Gastrocnemius medialis (tissue), 4 donors: ENCODE measurements around the gene RFX7. TPM values are rescaled to one million over a fixed set of nuclear protein-coding genes. Genes with fewer than 3 reads are reported as not detected.

ENCODE experiments used
- ATAC-seq, 2 donors: fragments of 150-250 bp; one replicate each; pipeline ENCODE4 v1.9.1; 2016
- DNase-seq, 2 donors: peaks; one replicate each; pipeline ENCODE4 v3.0.0-alpha.2; 2019
- H3K27ac ChIP-seq, 4 donors: fragments of 200-600 bp; sonication (generic); 1 replicate in 1 of 4; 2 replicates in 3 of 4; pipeline ENCODE4 v1.5.1; 2016 to 2018; ENCODE audit warnings: mild to moderate bottlenecking in 2 of 4, moderate library complexity in 1 of 4
- H3K27me3 ChIP-seq, 3 donors: fragments of 200-600 bp; sonication (generic) in 2 of 3; 1 replicate in 1 of 3; 2 replicates in 2 of 3; pipeline versions ENCODE4 v1.5.1 to v1.6.0; 2016 to 2019; ENCODE audit warnings: mild to moderate bottlenecking in 1 of 3, moderate library complexity in 1 of 3
- H3K36me3 ChIP-seq, 2 donors: fragments of 200-600 bp; sonication (generic) in 1 of 2; one replicate each; pipeline ENCODE4 v1.5.1; 2017 to 2018
- H3K4me1 ChIP-seq, 2 donors: fragments of 200-600 bp; sonication (generic) in 1 of 2; one replicate each; pipeline ENCODE4 v1.5.1; 2016 to 2017; ENCODE audit warnings: mild to moderate bottlenecking in 2 of 2
- H3K4me3 ChIP-seq, 4 donors: fragments of 200-600 bp; sonication (generic) in 3 of 4; 1 replicate in 1 of 4; 2 replicates in 3 of 4; pipeline ENCODE4 v1.5.1; 2016 to 2019; ENCODE audit warnings: mild to moderate bottlenecking in 2 of 4
- H3K9me3 ChIP-seq, 3 donors: fragments of 200-600 bp; sonication (generic) in 2 of 3; 1 replicate in 1 of 3; 2 replicates in 2 of 3; pipeline ENCODE4 v1.5.1; 2016 to 2019
- POLR2A ChIP-seq, 2 donors: fragments of 450-650 bp; IDR thresholded peaks; one replicate each; pipeline ENCODE4 v1.6.1; 2017; ENCODE audit warnings: antibody characterized with exemption in 2 of 2, mild to moderate bottlenecking in 2 of 2, moderate library complexity in 2 of 2
- in situ Hi-C, 4 donors: fragments of 200-750 bp; cut with MboI; loops; one replicate each; pipeline versions ENCODE4 v1.15.0 to v1.8.0; 2017; ENCODE audit warnings: low sequenced_read_pairs in 4 of 4
- intact Hi-C: fragments of 100-400 bp; cut with DNase I; formaldehyde crosslinking; loops from one replicate; pipeline ENCODE4 v1.15.1; 2023; ENCODE audit warnings: low total_unique reads
- total RNA-seq, 4 donors: library from RNA; depleted of rRNA; stranded (reverse); fragments of >200 nt; gene quantifications; one replicate each; pipeline versions ENCODE4 v1.1.0 to v1.2.3, GENCODE V29; 2016
- TF ChIP-seq, protein P1 (sequence below), 5 experiments: fragments of 450-650 bp in 3 of 5; fragments of 200-600 bp in 2 of 5; sonication (generic) in 2 of 5; IDR thresholded peaks in 4 of 5; conservative IDR thresholded peaks in 1 of 5; 1 replicate in 4 of 5; 2 replicates in 1 of 5; pipeline ENCODE4 v1.5.1; 2016 to 2019; ENCODE audit warnings: antibody characterized with exemption in 5 of 5, mild to moderate bottlenecking in 3 of 5, moderate library complexity in 3 of 5

RFX7 gene
- total RNA-seq, 4 donors from 2014 or later, result 9.6 to 11.7 (median 10.7) TPM

DNA sequence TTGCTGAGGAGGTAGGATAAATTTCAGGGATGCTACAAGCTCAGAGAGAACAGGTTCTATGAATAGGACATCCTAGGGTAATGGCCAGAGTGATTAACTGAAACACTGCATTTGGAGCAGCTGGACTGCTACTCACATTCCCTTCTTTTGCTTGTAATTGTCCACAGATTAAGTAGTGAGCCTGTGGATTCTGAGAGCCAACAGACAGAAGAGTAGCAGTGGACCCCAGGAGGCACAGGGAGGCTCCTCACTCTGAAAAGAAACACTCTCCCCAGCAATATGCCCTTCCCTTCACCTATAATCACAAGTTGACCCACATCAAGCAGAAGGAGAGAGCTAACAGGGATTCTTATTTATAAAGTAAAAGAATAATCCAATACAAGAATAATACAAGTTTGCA lies 10.6 kb upstream of the RFX7 start:
- Histone ChIP-seq H3K27ac (no peak overlapping the region), H3K4me1 (peaks cover 3 to 7% of the 10 kb centered on the region in 2 donors), H3K9me3 (peaks cover 0 to 6% (median 0%) of the 10 kb centered on the region in 3 donors), H3K36me3 (no peaks in the 10 kb centered on the region), H3K4me3 (no peak overlapping the region), H3K27me3 (no peaks in the 10 kb centered on the region)
- in situ Hi-C loops (no loop called here), intact Hi-C loops (no loop called here)
- no peak for TF ChIP-seq POLR2A (IDR thresholded peaks at IDR 0.05)
- TF ChIP-seq, protein P1, sequence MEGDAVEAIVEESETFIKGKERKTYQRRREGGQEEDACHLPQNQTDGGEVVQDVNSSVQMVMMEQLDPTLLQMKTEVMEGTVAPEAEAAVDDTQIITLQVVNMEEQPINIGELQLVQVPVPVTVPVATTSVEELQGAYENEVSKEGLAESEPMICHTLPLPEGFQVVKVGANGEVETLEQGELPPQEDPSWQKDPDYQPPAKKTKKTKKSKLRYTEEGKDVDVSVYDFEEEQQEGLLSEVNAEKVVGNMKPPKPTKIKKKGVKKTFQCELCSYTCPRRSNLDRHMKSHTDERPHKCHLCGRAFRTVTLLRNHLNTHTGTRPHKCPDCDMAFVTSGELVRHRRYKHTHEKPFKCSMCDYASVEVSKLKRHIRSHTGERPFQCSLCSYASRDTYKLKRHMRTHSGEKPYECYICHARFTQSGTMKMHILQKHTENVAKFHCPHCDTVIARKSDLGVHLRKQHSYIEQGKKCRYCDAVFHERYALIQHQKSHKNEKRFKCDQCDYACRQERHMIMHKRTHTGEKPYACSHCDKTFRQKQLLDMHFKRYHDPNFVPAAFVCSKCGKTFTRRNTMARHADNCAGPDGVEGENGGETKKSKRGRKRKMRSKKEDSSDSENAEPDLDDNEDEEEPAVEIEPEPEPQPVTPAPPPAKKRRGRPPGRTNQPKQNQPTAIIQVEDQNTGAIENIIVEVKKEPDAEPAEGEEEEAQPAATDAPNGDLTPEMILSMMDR (IDR thresholded peaks at IDR 0.05 in 4 of 5, conservative IDR thresholded peaks at IDR 0.05 in 1 of 5), result no peak
- no peak for ATAC-seq
- DNase-seq, result no peak

DNA sequence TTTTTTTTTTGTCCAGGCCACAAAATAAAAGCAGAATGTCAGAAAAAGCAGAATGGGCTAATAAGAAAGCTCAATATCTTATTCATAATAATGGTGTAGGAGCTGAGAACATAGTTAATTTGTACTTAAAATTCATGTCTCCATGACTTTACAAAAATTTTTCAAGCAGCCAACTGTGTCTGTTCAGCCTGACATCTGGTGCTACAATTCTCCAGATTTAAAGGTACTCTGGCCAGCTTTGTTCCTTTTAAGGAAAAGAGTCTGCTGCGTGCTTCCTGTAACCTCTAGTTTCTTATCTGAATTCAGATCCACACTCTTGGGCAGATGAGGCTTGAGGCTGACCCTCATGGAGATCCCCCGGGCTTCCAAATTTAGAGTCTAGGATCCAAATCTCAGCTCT lies 8.7 kb upstream of the RFX7 start:
- DNase-seq (no peak), ATAC-seq (no peak)
- Histone ChIP-seq H3K36me3 (no peaks in the 10 kb centered on the region), H3K27ac (no peak overlapping the region), H3K27me3 (no peaks in the 10 kb centered on the region), H3K4me3 (no peak overlapping the region), H3K9me3 (no peaks in the 10 kb centered on the region), H3K4me1 (peaks cover 3 to 7% of the 10 kb centered on the region in 2 donors)
- TF ChIP-seq, protein P1 (IDR thresholded peaks at IDR 0.05 in 4 of 5, conservative IDR thresholded peaks at IDR 0.05 in 1 of 5), result no peak
- no peak for TF ChIP-seq POLR2A (IDR thresholded peaks at IDR 0.05)
- in situ Hi-C loops (no loop called here), intact Hi-C loops (no loop called here)

DNA sequence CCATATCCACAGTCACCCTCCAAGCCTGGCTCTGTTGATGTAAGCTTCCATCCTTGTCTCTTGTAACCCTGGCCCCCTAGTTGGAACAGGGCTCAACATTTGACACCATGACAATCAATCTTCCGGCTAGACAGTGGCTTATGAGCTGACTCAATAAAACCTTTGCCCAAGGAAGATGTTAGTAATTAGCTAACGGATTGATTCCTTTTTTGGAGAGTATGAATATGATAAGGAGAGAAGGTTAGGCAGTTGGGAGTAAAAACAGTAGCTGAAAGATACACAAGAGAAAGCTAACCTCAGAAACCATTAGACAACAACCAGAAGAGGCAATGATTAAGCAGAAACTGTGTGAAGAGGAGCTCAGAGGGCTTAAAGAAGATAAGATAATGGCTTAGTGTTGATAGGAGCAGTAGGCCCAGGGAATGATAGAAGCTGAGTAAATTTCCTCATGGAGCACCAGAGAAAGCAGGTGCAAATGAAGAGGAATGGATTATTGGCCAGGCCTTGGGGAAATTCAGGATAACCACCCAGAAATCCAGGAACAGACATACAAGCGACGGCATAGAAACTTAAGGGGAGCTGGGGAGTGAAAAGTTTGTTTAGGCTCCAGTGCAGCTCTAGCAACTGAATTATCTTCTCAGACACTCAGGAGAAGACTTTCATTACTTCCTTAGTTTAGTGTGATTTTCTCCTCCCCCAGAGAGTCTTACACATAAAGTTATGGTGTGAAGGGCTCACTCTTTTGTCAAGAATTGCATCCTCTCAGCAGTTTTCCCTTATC lies 7.8 kb upstream of the RFX7 start:
- intact Hi-C loops, result no loop called here
- peak in 1 of 2 donors; percentile 58 for ATAC-seq

DNA sequence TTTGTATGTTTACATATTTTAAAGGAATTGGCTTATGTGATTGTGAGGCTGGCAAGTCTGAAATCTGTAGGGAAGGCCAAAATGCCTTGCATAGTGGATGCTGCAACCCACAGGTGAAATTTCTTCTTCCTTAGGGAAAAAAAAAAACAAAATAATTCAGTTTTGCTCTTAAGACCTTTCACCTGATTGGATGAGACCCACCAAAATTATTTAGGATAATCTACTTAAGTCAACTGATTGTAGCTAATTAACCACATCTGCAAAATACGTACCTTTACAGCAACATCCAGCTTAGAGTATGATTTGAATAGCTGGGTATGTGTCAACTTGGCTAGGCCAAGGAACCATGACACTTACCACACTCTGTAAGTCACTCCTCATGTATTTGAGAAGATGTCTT lies 6.9 kb upstream of the RFX7 start:
- H3K36me3 ChIP-seq, result no peaks in the 10 kb centered on the region
- ATAC-seq (no peak), DNase-seq (no peak)
- peaks cover 4 to 9% of the 10 kb centered on the region in 2 donors for H3K4me1 ChIP-seq
- no peaks in the 10 kb centered on the region for H3K27me3 ChIP-seq
- intact Hi-C loops, result no loop called here
- H3K4me3 ChIP-seq, result no peak overlapping the region
- no peaks in the 10 kb centered on the region for H3K9me3 ChIP-seq
- TF ChIP-seq, protein P1 (IDR thresholded peaks at IDR 0.05 in 4 of 5, conservative IDR thresholded peaks at IDR 0.05 in 1 of 5), result no peak
- in situ Hi-C loops, result no loop called here
- H3K27ac ChIP-seq, result no peak overlapping the region

More for the DNA sequence above, 7.8 kb upstream of the RFX7 start:
- TF ChIP-seq POLR2A (IDR thresholded peaks at IDR 0.05), result no peak
- TF ChIP-seq, protein P1 (IDR thresholded peaks at IDR 0.05 in 4 of 5, conservative IDR thresholded peaks at IDR 0.05 in 1 of 5), result no peak
- no peak for DNase-seq
- Histone ChIP-seq H3K9me3 (no peaks in the 10 kb centered on the region), H3K27ac (peak overlapping the region in 2 of 4 donors; percentile 1 to 6), H3K4me1 (peaks cover 3 to 7% of the 10 kb centered on the region in 2 donors), H3K27me3 (no peaks in the 10 kb centered on the region), H3K4me3 (no peak overlapping the region), H3K36me3 (no peaks in the 10 kb centered on the region)
- in situ Hi-C loops, result no loop called here
